Measurements from ENCODE around the gene LGR4. TPM values are rescaled to one million over a fixed set of nuclear protein-coding genes. Genes with fewer than 3 reads are reported as not detected.

The LGR4 gene
- total and polyA plus RNA-seq, 2 donors (not counting 1 experiment from before 2014, with no cell fraction given), result 0.92 to 3.3 TPM

DNA sequence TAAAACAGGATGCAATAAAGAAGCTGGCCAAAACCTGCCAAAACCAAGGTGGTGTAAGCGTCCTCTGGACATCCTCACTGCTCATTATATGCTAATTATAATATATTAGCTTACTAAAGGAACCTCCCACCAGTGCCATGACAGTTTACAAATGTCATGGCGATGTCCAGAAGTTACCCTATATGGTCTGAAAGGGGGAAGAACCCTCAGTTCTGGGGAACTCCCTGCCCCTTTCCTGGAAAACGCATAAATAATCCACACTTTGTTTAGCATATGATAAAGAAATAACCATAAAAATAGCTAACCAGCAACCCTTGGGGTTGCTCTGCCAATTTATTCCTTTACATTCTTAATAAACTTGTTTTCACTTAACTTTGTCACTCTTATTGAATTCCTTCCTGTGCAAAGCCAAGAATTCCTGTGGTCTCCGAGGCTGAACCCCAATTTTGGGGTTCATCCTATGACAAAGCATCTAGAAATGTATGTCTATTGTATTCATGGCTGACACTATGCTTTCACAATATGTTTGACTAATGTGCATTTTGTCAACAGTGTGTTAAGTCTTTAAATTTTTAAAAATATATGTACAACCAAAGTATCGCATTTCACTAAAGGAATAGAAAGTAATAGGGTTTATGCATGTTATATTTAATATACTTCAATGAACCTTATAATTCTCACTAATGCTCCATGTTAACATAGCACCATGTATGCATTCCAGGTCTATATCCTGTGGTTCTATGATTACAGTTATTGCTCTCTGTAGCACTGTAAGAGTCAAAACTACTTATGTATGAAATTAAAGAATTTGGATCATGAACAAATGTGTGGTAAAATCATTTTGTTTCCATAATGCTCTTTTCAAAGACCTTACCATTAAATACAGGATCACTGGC is 25.1 kb downstream of the LGR4 start:
- Mint-ChIP-seq H3K27ac (no peak overlapping the region), H3K4me1 (no peaks in the 10 kb centered on the region), H3K9me3 (ENCODE audit: insufficient read depth) (no peaks in the 10 kb centered on the region), H3K27me3 (no peaks in the 10 kb centered on the region), H3K4me3 (no peak overlapping the region)
- H3K4me1 ChIP-seq (ENCODE audit: control insufficient read depth in 2 of 2, insufficient read depth in 2 of 2, low read length in 2 of 2), result no peaks in the 10 kb centered on the region
- ChIA-PET CTCF (interaction anchor here (1.2 kb wide), 1 partner anchor 38 kb away, joined by 3 read pairs; no protein-coding TSS in a partner anchor), POLR2A (no interaction called here)
- no peaks in the 10 kb centered on the region for H4K20me1 ChIP-seq (ENCODE audit: control insufficient read depth, insufficient read depth, low read length, poor library complexity, severe bottlenecking)
- no peak overlapping the region for H3K4me2 ChIP-seq (replicated peaks; ENCODE audit: low read depth, low read length, poor library complexity, severe bottlenecking)
- no peaks in the 10 kb centered on the region for H3K79me2 ChIP-seq (ENCODE audit: control insufficient read depth, insufficient read depth, low read length)
- H2AFZ ChIP-seq (ENCODE audit: insufficient read depth, low read depth, low read length, poor library complexity, severe bottlenecking), result no peak overlapping the region
- H3K27ac ChIP-seq (ENCODE audit: low read length in 2 of 2), result no peak overlapping the region
- ATAC-seq (ENCODE audit: low read depth), result no peak
- intact Hi-C loops (cut with micrococcal nuclease), result no loop called here
- no peak overlapping the region for H3K4me3 ChIP-seq (ENCODE audit: control extremely low read depth in 1 of 5, extremely low read depth in 1 of 5, insufficient read depth in 1 of 5, low read depth in 2 of 5, low read length in 4 of 5)
- no peaks in the 10 kb centered on the region for H3K9me3 ChIP-seq (ENCODE audit: control extremely low read depth in 1 of 3, control insufficient read depth in 2 of 3, insufficient read depth in 1 of 3, low read length in 2 of 3)
- no peak for DNase-seq
- no peak for TF ChIP-seq EZH2 (IDR thresholded peaks at IDR 0.05; ENCODE audit: borderline replicate concordance, insufficient read depth, low read depth, low read length, poor library complexity, severe bottlenecking)
- TF ChIP-seq, protein P1, sequence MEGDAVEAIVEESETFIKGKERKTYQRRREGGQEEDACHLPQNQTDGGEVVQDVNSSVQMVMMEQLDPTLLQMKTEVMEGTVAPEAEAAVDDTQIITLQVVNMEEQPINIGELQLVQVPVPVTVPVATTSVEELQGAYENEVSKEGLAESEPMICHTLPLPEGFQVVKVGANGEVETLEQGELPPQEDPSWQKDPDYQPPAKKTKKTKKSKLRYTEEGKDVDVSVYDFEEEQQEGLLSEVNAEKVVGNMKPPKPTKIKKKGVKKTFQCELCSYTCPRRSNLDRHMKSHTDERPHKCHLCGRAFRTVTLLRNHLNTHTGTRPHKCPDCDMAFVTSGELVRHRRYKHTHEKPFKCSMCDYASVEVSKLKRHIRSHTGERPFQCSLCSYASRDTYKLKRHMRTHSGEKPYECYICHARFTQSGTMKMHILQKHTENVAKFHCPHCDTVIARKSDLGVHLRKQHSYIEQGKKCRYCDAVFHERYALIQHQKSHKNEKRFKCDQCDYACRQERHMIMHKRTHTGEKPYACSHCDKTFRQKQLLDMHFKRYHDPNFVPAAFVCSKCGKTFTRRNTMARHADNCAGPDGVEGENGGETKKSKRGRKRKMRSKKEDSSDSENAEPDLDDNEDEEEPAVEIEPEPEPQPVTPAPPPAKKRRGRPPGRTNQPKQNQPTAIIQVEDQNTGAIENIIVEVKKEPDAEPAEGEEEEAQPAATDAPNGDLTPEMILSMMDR (IDR thresholded peaks at IDR 0.05), result no peak
- no CpG with 5 or more reads among the region's 5 CpGs for WGBS (ENCODE audit: insufficient coverage)
- H3K36me3 ChIP-seq (replicated peaks in 1 of 2; ENCODE audit: control extremely low read depth in 1 of 2, control insufficient read depth in 1 of 2, extremely low read depth in 1 of 2, insufficient read depth in 2 of 2, low read length in 1 of 2), result no peaks in the 10 kb centered on the region
- H3K27me3 ChIP-seq (replicated peaks in 1 of 4; ENCODE audit: control extremely low read depth in 1 of 4, control insufficient read depth in 3 of 4, insufficient read depth in 4 of 4, low read length in 3 of 4), result no peaks in the 10 kb centered on the region
- no peak overlapping the region for H3K9ac ChIP-seq (ENCODE audit: low read length)

DNA sequence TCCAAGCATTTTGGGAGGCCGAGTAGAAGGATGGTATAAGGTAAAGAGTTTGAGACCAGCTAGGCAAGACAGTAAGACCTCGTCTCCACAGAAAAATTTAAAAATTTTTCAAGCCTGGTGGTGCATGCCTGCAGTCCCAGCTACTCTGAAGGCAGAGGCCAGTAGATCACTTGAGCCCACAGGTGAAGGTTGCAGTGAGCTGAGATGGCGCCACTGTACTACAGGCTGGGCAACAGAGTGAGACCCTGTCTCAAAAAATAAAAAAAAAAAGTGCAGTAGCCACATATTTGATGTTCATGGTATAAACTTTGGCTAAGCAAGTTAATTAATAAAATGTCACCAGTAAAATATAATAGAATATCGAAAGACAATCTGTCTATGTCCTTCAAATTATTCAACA is 27.0 kb downstream of the LGR4 start:
- no peak overlapping the region for H3K4me3 Mint-ChIP-seq
- no peak for ATAC-seq (ENCODE audit: low read depth)
- H3K9me3 ChIP-seq (ENCODE audit: control extremely low read depth in 1 of 3, control insufficient read depth in 2 of 3, insufficient read depth in 1 of 3, low read length in 2 of 3), result no peaks in the 10 kb centered on the region
- ChIA-PET POLR2A (no interaction called here), CTCF (no interaction called here)
- H3K4me1 Mint-ChIP-seq, result no peaks in the 10 kb centered on the region
- H2AFZ ChIP-seq (ENCODE audit: insufficient read depth, low read depth, low read length, poor library complexity, severe bottlenecking), result no peak overlapping the region
- H3K79me2 ChIP-seq (ENCODE audit: control insufficient read depth, insufficient read depth, low read length), result no peaks in the 10 kb centered on the region
- H4K20me1 ChIP-seq (ENCODE audit: control insufficient read depth, insufficient read depth, low read length, poor library complexity, severe bottlenecking), result no peaks in the 10 kb centered on the region
- H3K27ac Mint-ChIP-seq, result no peak overlapping the region
- TF ChIP-seq, protein P1 (IDR thresholded peaks at IDR 0.05), result no peak
- TF ChIP-seq EZH2 (IDR thresholded peaks at IDR 0.05; ENCODE audit: borderline replicate concordance, insufficient read depth, low read depth, low read length, poor library complexity, severe bottlenecking), result no peak
- no peaks in the 10 kb centered on the region for H3K27me3 ChIP-seq (replicated peaks in 1 of 4; ENCODE audit: control extremely low read depth in 1 of 4, control insufficient read depth in 3 of 4, insufficient read depth in 4 of 4, low read length in 3 of 4)
- no peak overlapping the region for H3K9ac ChIP-seq (ENCODE audit: low read length)
- peaks cover 6% of the 10 kb centered on the region for H3K27me3 Mint-ChIP-seq
- H3K4me2 ChIP-seq (replicated peaks; ENCODE audit: low read depth, low read length, poor library complexity, severe bottlenecking), result no peak overlapping the region
- WGBS (ENCODE audit: insufficient coverage), result 100% methylated on average over 3 of the region's 4 CpGs
- no peak overlapping the region for H3K4me3 ChIP-seq (ENCODE audit: control extremely low read depth in 1 of 5, extremely low read depth in 1 of 5, insufficient read depth in 1 of 5, low read depth in 2 of 5, low read length in 4 of 5)
- H3K9me3 Mint-ChIP-seq (ENCODE audit: insufficient read depth), result no peaks in the 10 kb centered on the region
- H3K4me1 ChIP-seq (ENCODE audit: control insufficient read depth in 2 of 2, insufficient read depth in 2 of 2, low read length in 2 of 2), result no peaks in the 10 kb centered on the region
- no peak for DNase-seq
- intact Hi-C loops (cut with micrococcal nuclease), result no loop called here
- H3K36me3 ChIP-seq (replicated peaks in 1 of 2; ENCODE audit: control extremely low read depth in 1 of 2, control insufficient read depth in 1 of 2, extremely low read depth in 1 of 2, insufficient read depth in 2 of 2, low read length in 1 of 2), result no peaks in the 10 kb centered on the region
- H3K27ac ChIP-seq (ENCODE audit: low read length in 2 of 2), result no peak overlapping the region
